Gastroesophageal sphincter (tissue), 3 donors: ENCODE results near the gene GADD45G.

Experiments
- CTCF ChIP-seq, 4 experiments: fragments of 200-600 bp in 2 of 4; fragments of 450-650 bp in 2 of 4; sonication (generic) in 1 of 4; IDR thresholded peaks; one replicate each; pipeline ENCODE4 v1.5.1; 2017 to 2019; ENCODE audit warnings: antibody characterized with exemption in 4 of 4, mild to moderate bottlenecking in 2 of 4, moderate library complexity in 2 of 4
- EP300 ChIP-seq: sonication (generic); formaldehyde crosslinking; IDR thresholded peaks from one replicate; pipeline ENCODE4 v1.6.1; 2017; ENCODE audit warnings: antibody characterized with exemption, mild to moderate bottlenecking
- POLR2A ChIP-seq, 2 donors: fragments of 450-650 bp; IDR thresholded peaks; one replicate each; pipeline ENCODE4 v1.6.1; 2017; ENCODE audit warnings: antibody characterized with exemption in 2 of 2, mild to moderate bottlenecking in 2 of 2, moderate library complexity in 1 of 2
- POLR2AphosphoS5 ChIP-seq: sonication (generic); formaldehyde crosslinking; IDR thresholded peaks from one replicate; pipeline ENCODE4 v1.6.1; 2017; ENCODE audit warnings: antibody characterized with exemption

GRCh38 chr9:89649039-89649691 lies 44.4 kb downstream of the GADD45G start:
- no peak for TF ChIP-seq CTCF (IDR thresholded peaks at IDR 0.05)
- TF ChIP-seq EP300: no peak
- no peak for TF ChIP-seq POLR2AphosphoS5
- TF ChIP-seq POLR2A (IDR thresholded peaks at IDR 0.05): no peak
